HCT116 (cell line): Measurements from ENCODE around the gene SORBS1. TPM values are rescaled to one million over a fixed set of nuclear protein-coding genes. Genes with fewer than 3 reads are reported as not detected.

Source experiments
- ATAC-seq: fragments of 200-7000 bp; cut with Tn5 transposase; 2 replicates; pipeline ENCODE4 v1.9.1; 2020; ENCODE audit warnings: mild to moderate bottlenecking, moderate library complexity
- BruUV-seq: library from RNA; stranded (reverse); fragments of 400-500 nt; replicated peaks from 2 replicates; lab custom pipeline; 2021; lab: Mats Ljungman, UMichigan
- CTCF ChIA-PET: fragments of 300-600 bp; sonication (Branson Sonifier 250); formaldehyde crosslinking; loops from one replicate; lab custom pipeline; 2021; ENCODE audit warnings: antibody characterized with exemption; lab: Charles Lee
- POLR2A ChIA-PET: fragments of 300-600, 350-600 bp; sonication (Branson Sonifier 250); formaldehyde crosslinking; loops from one replicate; lab custom pipeline; 2021; ENCODE audit warnings: antibody characterized with exemption; lab: Charles Lee
- RAD21 ChIA-PET, 2 experiments: fragments of 300-600 bp; sonication (Branson Sonifier 250); formaldehyde crosslinking; loops; one replicate each; lab custom pipeline; 2023; ENCODE audit warnings: low total read pairs in 2 of 2; ENCODE audit not compliant: uncharacterized antibody in 2 of 2, unreplicated experiment in 2 of 2, low non-redundant PET in 1 of 2; lab: Charles Lee
- DNase-seq: peaks from one replicate; pipeline ENCODE4 v3.0.0-alpha.2; 2010; ENCODE audit warnings: low read depth, low spot score
- H2AFZ ChIP-seq: fragments of 200-600 bp; shearing (Covaris generic), sonication (generic); 2 replicates; pipeline ENCODE4 v1.6.1; 2017; ENCODE audit warnings: low read depth, mixed run types, mixed read lengths, antibody characterized with exemption, low read length; ENCODE audit not compliant: poor library complexity, severe bottlenecking
- H3K27ac ChIP-seq: 2 replicates; pipeline ENCODE4 v1.5.1; 2012; ENCODE audit warnings: low read depth, low read length
- H3K27me3 ChIP-seq: fragments of 200-600 bp; sonication (generic); 2 replicates; pipeline ENCODE4 v1.6.1; 2016; ENCODE audit warnings: mixed run types, low read length, mixed read lengths; ENCODE audit not compliant: insufficient read depth
- H3K36me3 ChIP-seq, 2 experiments: fragments of 200-500 bp in 1 of 2; fragments of 200-600 bp in 1 of 2; sonication (Bioruptor generic) in 1 of 2; sonication (generic) in 1 of 2; 2 replicates each; pipeline versions ENCODE4 v1.5.1 to v1.6.1; 2014 to 2016; ENCODE audit warnings: low read length in 2 of 2, inconsistent platforms in 1 of 2, mixed read lengths in 1 of 2, mixed run types in 1 of 2; ENCODE audit not compliant: insufficient read depth in 2 of 2, control insufficient read depth in 1 of 2
- H3K4me1 ChIP-seq, 2 experiments: fragments of 200-600 bp in 1 of 2; sonication (generic) in 1 of 2; 2 replicates each; pipeline versions ENCODE4 v1.5.1 to v1.6.1; 2012 to 2017; ENCODE audit warnings: low read length in 2 of 2, inconsistent platforms in 1 of 2, mild to moderate bottlenecking in 1 of 2, mixed read lengths in 1 of 2, mixed run types in 1 of 2, moderate library complexity in 1 of 2; ENCODE audit not compliant: insufficient read depth in 2 of 2, control insufficient read depth in 1 of 2
- H3K4me2 ChIP-seq: fragments of 200-600 bp; sonication (generic); 2 replicates; pipeline ENCODE4 v1.6.1; 2017; ENCODE audit warnings: mixed run types, low read length, mixed read lengths
- H3K4me3 ChIP-seq, 2 experiments: fragments of 200-600 bp in 1 of 2; sonication (generic) in 1 of 2; replicated peaks in 1 of 2; 2 replicates each; pipeline ENCODE4 v1.5.1; 2011 to 2016; ENCODE audit warnings: low read length in 2 of 2, control low read depth in 1 of 2, low read depth in 1 of 2, mild to moderate bottlenecking in 1 of 2, mixed read lengths in 1 of 2, mixed run types in 1 of 2
- H3K79me2 ChIP-seq: fragments of 200-600 bp; sonication (generic); 2 replicates; pipeline ENCODE4 v1.6.1; 2017; ENCODE audit warnings: mild to moderate bottlenecking, mixed run types, low read length, moderate library complexity, mixed read lengths; ENCODE audit not compliant: insufficient read depth
- H3K9ac ChIP-seq: fragments of 200-600 bp; sonication (generic); 2 replicates; pipeline ENCODE4 v1.6.1; 2016; ENCODE audit warnings: low read length, mixed read lengths
- H3K9me2 ChIP-seq: fragments of 200-600 bp; sonication (generic), shearing (Covaris generic); 2 replicates; pipeline ENCODE4 v1.6.1; 2017; ENCODE audit warnings: mixed run types, mild to moderate bottlenecking, moderate library complexity; ENCODE audit not compliant: insufficient read depth
- H3K9me3 ChIP-seq, 2 experiments: fragments of 200-500 bp in 1 of 2; fragments of 200-600 bp in 1 of 2; sonication (Bioruptor generic) in 1 of 2; sonication (generic) in 1 of 2; 2 replicates each; pipeline ENCODE4 v1.6.1; 2014 to 2017; ENCODE audit warnings: low read length in 2 of 2, mixed read lengths in 2 of 2, inconsistent platforms in 1 of 2, low read depth in 1 of 2, mild to moderate bottlenecking in 1 of 2, mixed run types in 1 of 2, moderate library complexity in 1 of 2; ENCODE audit not compliant: control insufficient read depth in 1 of 2, insufficient read depth in 1 of 2
- H4K20me1 ChIP-seq: fragments of 200-600 bp; sonication (generic), shearing (Covaris generic); 2 replicates; pipeline ENCODE4 v1.6.1; 2017; ENCODE audit warnings: mixed run types, mild to moderate bottlenecking, moderate library complexity; ENCODE audit not compliant: insufficient read depth
- CTCF ChIP-seq, 3 experiments: fragments of 200-600 bp in 1 of 3; sonication (generic) in 1 of 3; IDR thresholded peaks in 2 of 3; conservative IDR thresholded peaks in 1 of 3; 2 replicates each; pipeline ENCODE4 v1.5.1; 2012 to 2017; ENCODE audit warnings: low read depth in 2 of 3, low read length in 2 of 3, antibody characterized with exemption in 1 of 3, borderline replicate concordance in 1 of 3, control low read depth in 1 of 3, mild to moderate bottlenecking in 1 of 3, mixed read lengths in 1 of 3, mixed run types in 1 of 3, moderate library complexity in 1 of 3; ENCODE audit not compliant: insufficient read depth in 1 of 3
- RAD21 ChIP-seq: IDR thresholded peaks from 2 replicates; pipeline ENCODE4 v1.6.1; 2012; ENCODE audit warnings: low read depth, mild to moderate bottlenecking
- REST ChIP-seq: IDR thresholded peaks from 2 replicates; pipeline ENCODE4 v1.6.1; 2012; ENCODE audit warnings: low read depth
- intact Hi-C: fragments of 100-400 bp; cut with micrococcal nuclease; formaldehyde crosslinking; loops from 2 replicates; pipeline ENCODE4 v1.10.0; 2022
- total RNA-seq: library from RNA; stranded (reverse); gene quantifications from one replicate; pipeline ENCODE4 v1.2.1, GENCODE V29; 2021; ENCODE audit not compliant: unreplicated experiment

The SORBS1 gene
- total RNA-seq, 1 experiment from 2014 or later = 3.4 TPM

- BruUV-seq = no TSS peak
- Histone ChIP-seq H3K36me3 (no peaks in the 10 kb centered on the region), H3K4me1 (peaks cover 0 to 5% of the 10 kb centered on the region in 2 experiments; a peak in 1 of 4 replicates), H3K9me3 (no peaks in the 10 kb centered on the region), H3K4me3 (peak overlapping the region in 1 of 2 experiments; percentile 24; a peak in 1 of 4 replicates), H2AFZ (peak overlapping the region; percentile 44), H3K9ac (0 out of 2 replicates have a peak overlapping the region, but pooled peaks have one; percentile 16), H3K9me2 (no peaks in the 10 kb centered on the region), H3K4me2 (peak overlapping the region; percentile 60), H3K79me2 (no peaks in the 10 kb centered on the region), H4K20me1 (no peaks in the 10 kb centered on the region), H3K27ac (no peak overlapping the region), H3K27me3 (no peaks in the 10 kb centered on the region)
- ChIA-PET RAD21 (interaction anchor here (0.8 to 2.0 kb wide), 5 partner anchors 15 to 171 kb away, joined by 3 to 6 read pairs (median 3); no protein-coding TSS in a partner anchor), POLR2A (no interaction called here), CTCF (interaction anchor here (0.6 to 4.7 kb wide), 20 partner anchors 9 to 411 kb away, joined by 3 to 49 read pairs (median 5); partner anchors contain the start of gene SORBS1)
- TF ChIP-seq REST = no peak
- TF ChIP-seq RAD21 = peak; percentile 96
- TF ChIP-seq CTCF (IDR thresholded peaks at IDR 0.05 in 2 of 3, conservative IDR thresholded peaks at IDR 0.05 in 1 of 3; ENCODE audit: borderline replicate concordance in 1 of 3, insufficient read depth in 1 of 3, low read depth in 2 of 3, low read length in 2 of 3) = peak; percentile 94 to 96 (median 94)
- intact Hi-C loops = loop anchor here (1.0 to 10.0 kb wide), 3 partner anchors 56 to 414 kb away; no protein-coding TSS in a partner anchor
- DNase-seq (peak; percentile 23), ATAC-seq (peak; percentile 97)
These were observed 130.8 kb downstream of the SORBS1 start for GRCh38 chr10:95430231-95430951.
